Liver (tissue), 9 donors: ENCODE results near the gene CEND1. TPM values are rescaled to one million over a fixed set of nuclear protein-coding genes. Genes with fewer than 3 reads are reported as not detected.

Source experiments
- DNase-seq: peaks from one replicate; pipeline ENCODE4 v3.0.0-alpha.2; 2017; ENCODE audit warnings: low spot score
- H3K27ac ChIP-seq, 2 donors: one replicate each; pipeline ENCODE4 v1.7.0; 2013; ENCODE audit warnings: inconsistent platforms in 2 of 2, low read length in 2 of 2, control low read depth in 1 of 2, low read depth in 1 of 2, mild to moderate bottlenecking in 1 of 2
- H3K27me3 ChIP-seq, 4 donors: one replicate each; pipeline versions ENCODE4 v1.6.1 to v1.7.0; 2013; ENCODE audit warnings: low read length in 3 of 4, inconsistent platforms in 1 of 4, mild to moderate bottlenecking in 1 of 4, moderate library complexity in 1 of 4; ENCODE audit not compliant: control insufficient read depth in 4 of 4, insufficient read depth in 4 of 4
- H3K36me3 ChIP-seq, 4 donors: one replicate each; pipeline versions ENCODE4 v1.6.1 to v1.7.0; 2013; ENCODE audit warnings: low read length in 3 of 4, mild to moderate bottlenecking in 3 of 4, low read depth in 1 of 4, moderate library complexity in 1 of 4; ENCODE audit not compliant: control insufficient read depth in 4 of 4, insufficient read depth in 3 of 4
- H3K4me1 ChIP-seq, 4 donors: one replicate each; pipeline versions ENCODE4 v1.6.1 to v1.7.0; 2013; ENCODE audit warnings: low read length in 3 of 4, mild to moderate bottlenecking in 3 of 4, moderate library complexity in 1 of 4; ENCODE audit not compliant: control insufficient read depth in 4 of 4, insufficient read depth in 4 of 4
- H3K4me3 ChIP-seq, 3 donors: one replicate each; pipeline versions ENCODE4 v1.6.1 to v1.7.0; 2013; ENCODE audit warnings: low read length in 3 of 3, control low read depth in 1 of 3, low read depth in 1 of 3, mild to moderate bottlenecking in 1 of 3
- H3K9ac ChIP-seq, 2 donors: one replicate each; pipeline ENCODE4 v1.7.0; 2013; ENCODE audit warnings: low read length in 2 of 2, mild to moderate bottlenecking in 2 of 2, moderate library complexity in 2 of 2, control low read depth in 1 of 2, low read depth in 1 of 2
- H3K9me3 ChIP-seq, 4 donors: one replicate each; pipeline versions ENCODE4 v1.6.1 to v1.7.0; 2013; ENCODE audit warnings: low read length in 3 of 4; ENCODE audit not compliant: control insufficient read depth in 4 of 4
- EGR1 ChIP-seq, 2 donors: IDR thresholded peaks; 2 replicates each; pipeline ENCODE4 v1.6.1; 2016 to 2018; ENCODE audit warnings: antibody characterized with exemption in 2 of 2, low read depth in 2 of 2
- FOXA1 ChIP-seq: IDR thresholded peaks from 2 replicates; pipeline ENCODE4 v1.6.1; 2016; ENCODE audit warnings: antibody characterized with exemption
- FOXA2 ChIP-seq: IDR thresholded peaks from 2 replicates; pipeline ENCODE4 v1.6.1; 2016; ENCODE audit warnings: antibody characterized with exemption
- GABPA ChIP-seq, 2 donors: IDR thresholded peaks in 1 of 2; conservative IDR thresholded peaks in 1 of 2; 2 replicates each; pipeline ENCODE4 v1.6.1; 2016; ENCODE audit warnings: antibody characterized with exemption in 2 of 2, mild to moderate bottlenecking in 1 of 2, moderate library complexity in 1 of 2
- HNF4A ChIP-seq, 2 donors: conservative IDR thresholded peaks; 2 replicates each; pipeline ENCODE4 v1.6.1; 2016; ENCODE audit warnings: antibody characterized with exemption in 2 of 2, mild to moderate bottlenecking in 2 of 2
- HNF4G ChIP-seq: IDR thresholded peaks from 2 replicates; pipeline ENCODE4 v1.6.1; 2016; ENCODE audit warnings: antibody characterized with exemption
- JUND ChIP-seq, 2 donors: IDR thresholded peaks; 2 replicates each; pipeline ENCODE4 v1.6.1; 2016; ENCODE audit warnings: antibody characterized with exemption in 2 of 2
- NR2F2 ChIP-seq: IDR thresholded peaks from 2 replicates; pipeline ENCODE4 v1.6.1; 2016; ENCODE audit warnings: antibody characterized with exemption
- RAD21 ChIP-seq, 2 donors: IDR thresholded peaks; 2 replicates each; pipeline ENCODE4 v1.6.1; 2016; ENCODE audit warnings: antibody characterized with exemption in 2 of 2, mild to moderate bottlenecking in 2 of 2
- RXRA ChIP-seq, 2 donors: IDR thresholded peaks; 2 replicates each; pipeline ENCODE4 v1.6.1; 2017 to 2018; ENCODE audit warnings: antibody characterized with exemption in 2 of 2, mild to moderate bottlenecking in 1 of 2
- TAF1 ChIP-seq: conservative IDR thresholded peaks from 2 replicates; pipeline ENCODE4 v1.6.1; 2016; ENCODE audit warnings: antibody characterized with exemption, mild to moderate bottlenecking
- YY1 ChIP-seq: IDR thresholded peaks from 2 replicates; pipeline ENCODE4 v1.6.1; 2016; ENCODE audit warnings: antibody characterized with exemption, mild to moderate bottlenecking
- WGBS: extraction: QIAGEN DNeasy Blood & Tissue Kit; methylation state at CpG from one replicate; pipeline ENCODE4 v1.1.7; 2013; 5-methylcytosine and 5-hydroxymethylcytosine counted together
- polyA plus RNA-seq, 2 donors: library from polyadenylated mRNA; stranded (reverse) in 1 of 2; unstranded in 1 of 2; fragments of 200-250 nt in 1 of 2; fragments of >200 nt in 1 of 2; fragmentation: Nextera tagmentation in 1 of 2; extraction: Ambion mirVana in 1 of 2; gene quantifications; one replicate each; pipeline versions ENCODE4 v1.2.1 to v1.2.3, GENCODE V29; 2013 to 2015
- total RNA-seq, 2 donors: library from RNA; depleted of rRNA; stranded (reverse); fragments of >200 nt; gene quantifications; one replicate each; pipeline ENCODE4 v1.2.3, GENCODE V29; 2014
- TF ChIP-seq, protein P1 (sequence below): IDR thresholded peaks from 2 replicates; pipeline ENCODE4 v1.6.1; 2016; ENCODE audit warnings: antibody characterized with exemption
- TF ChIP-seq, protein P2 (sequence below): IDR thresholded peaks from 2 replicates; pipeline ENCODE4 v1.6.1; 2016; ENCODE audit warnings: antibody characterized with exemption
- TF ChIP-seq, protein P3 (sequence below): fragments of 150-350 bp; IDR thresholded peaks from 2 replicates; pipeline ENCODE4 v1.5.1; 2017; ENCODE audit warnings: improper control_type of control experiment, low read depth, low read length; ENCODE audit not compliant: missing input control
- TF ChIP-seq, protein P4 (sequence below): IDR thresholded peaks from 2 replicates; pipeline ENCODE4 v1.6.1; 2016; ENCODE audit warnings: antibody characterized with exemption
- TF ChIP-seq, protein P5 (sequence below): IDR thresholded peaks from 2 replicates; pipeline ENCODE4 v1.6.1; 2016; ENCODE audit warnings: antibody characterized with exemption, mild to moderate bottlenecking
- donor health status: healthy.
- donor health status: healthy.
- donor health status: healthy.
- donor health status: healthy.
- donor health status: healthy.

Gene CEND1
- total and polyA plus RNA-seq, 4 donors, result not detected

DNA sequence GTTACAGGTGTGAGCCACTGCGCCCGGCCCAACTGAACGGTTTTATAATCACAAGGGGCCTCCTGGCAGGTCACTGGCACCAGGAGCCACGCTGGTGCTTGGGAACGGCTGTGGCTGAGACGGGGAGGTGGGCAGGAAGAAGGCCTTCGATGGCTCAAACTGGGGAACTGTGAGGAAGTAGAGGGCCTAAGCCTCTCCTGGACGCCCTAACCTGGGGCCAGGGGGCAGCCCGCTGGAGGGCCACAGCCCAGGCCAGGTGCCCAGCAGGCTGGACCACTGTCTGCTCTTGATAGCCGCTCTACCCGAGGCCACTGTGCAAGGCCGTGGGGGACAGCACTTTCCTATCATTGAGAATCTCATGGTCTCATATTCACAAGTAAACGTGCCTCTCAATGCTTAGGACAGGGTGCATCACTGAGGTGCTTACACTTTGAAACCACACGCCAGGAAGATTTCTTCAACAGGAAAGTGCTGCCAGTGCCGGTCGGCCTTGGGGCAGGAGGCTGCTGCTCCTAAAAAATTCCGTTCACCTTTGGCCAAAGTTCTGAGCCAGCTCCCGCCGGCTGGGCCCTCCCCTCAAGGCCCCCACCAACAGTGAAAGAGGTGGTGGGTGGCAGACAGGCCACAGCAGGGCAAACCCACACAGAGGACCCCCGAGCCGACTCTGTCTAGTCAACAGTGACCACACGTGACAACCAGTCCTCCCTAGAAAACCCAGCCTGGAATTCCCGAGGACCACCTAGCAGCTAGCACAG, 19.8 kb downstream of the CEND1 start:
- no peaks in the 10 kb centered on the region for H3K27me3 ChIP-seq
- no peak overlapping the region for H3K4me3 ChIP-seq
- H3K36me3 ChIP-seq, result peaks cover 9 to 39% (median 16%) of the 10 kb centered on the region in 4 donors
- DNase-seq, result no peak
- TF ChIP-seq JUND (IDR thresholded peaks at IDR 0.05) (no peak), HNF4G (no peak), FOXA2 (no peak), NR2F2 (no peak), RXRA (IDR thresholded peaks at IDR 0.05) (no peak), TAF1 (no peak), YY1 (no peak), FOXA1 (no peak), HNF4A (conservative IDR thresholded peaks at IDR 0.05) (no peak), EGR1 (IDR thresholded peaks at IDR 0.05; ENCODE audit: low read depth in 2 of 2) (no peak), RAD21 (IDR thresholded peaks at IDR 0.05) (no peak)
- TF ChIP-seq, protein P1, sequence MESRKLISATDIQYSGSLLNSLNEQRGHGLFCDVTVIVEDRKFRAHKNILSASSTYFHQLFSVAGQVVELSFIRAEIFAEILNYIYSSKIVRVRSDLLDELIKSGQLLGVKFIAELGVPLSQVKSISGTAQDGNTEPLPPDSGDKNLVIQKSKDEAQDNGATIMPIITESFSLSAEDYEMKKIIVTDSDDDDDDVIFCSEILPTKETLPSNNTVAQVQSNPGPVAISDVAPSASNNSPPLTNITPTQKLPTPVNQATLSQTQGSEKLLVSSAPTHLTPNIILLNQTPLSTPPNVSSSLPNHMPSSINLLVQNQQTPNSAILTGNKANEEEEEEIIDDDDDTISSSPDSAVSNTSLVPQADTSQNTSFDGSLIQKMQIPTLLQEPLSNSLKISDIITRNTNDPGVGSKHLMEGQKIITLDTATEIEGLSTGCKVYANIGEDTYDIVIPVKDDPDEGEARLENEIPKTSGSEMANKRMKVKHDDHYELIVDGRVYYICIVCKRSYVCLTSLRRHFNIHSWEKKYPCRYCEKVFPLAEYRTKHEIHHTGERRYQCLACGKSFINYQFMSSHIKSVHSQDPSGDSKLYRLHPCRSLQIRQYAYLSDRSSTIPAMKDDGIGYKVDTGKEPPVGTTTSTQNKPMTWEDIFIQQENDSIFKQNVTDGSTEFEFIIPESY, result no peak
- TF ChIP-seq, protein P2, sequence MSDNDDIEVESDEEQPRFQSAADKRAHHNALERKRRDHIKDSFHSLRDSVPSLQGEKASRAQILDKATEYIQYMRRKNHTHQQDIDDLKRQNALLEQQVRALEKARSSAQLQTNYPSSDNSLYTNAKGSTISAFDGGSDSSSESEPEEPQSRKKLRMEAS, result no peak
- TF ChIP-seq, protein P3, sequence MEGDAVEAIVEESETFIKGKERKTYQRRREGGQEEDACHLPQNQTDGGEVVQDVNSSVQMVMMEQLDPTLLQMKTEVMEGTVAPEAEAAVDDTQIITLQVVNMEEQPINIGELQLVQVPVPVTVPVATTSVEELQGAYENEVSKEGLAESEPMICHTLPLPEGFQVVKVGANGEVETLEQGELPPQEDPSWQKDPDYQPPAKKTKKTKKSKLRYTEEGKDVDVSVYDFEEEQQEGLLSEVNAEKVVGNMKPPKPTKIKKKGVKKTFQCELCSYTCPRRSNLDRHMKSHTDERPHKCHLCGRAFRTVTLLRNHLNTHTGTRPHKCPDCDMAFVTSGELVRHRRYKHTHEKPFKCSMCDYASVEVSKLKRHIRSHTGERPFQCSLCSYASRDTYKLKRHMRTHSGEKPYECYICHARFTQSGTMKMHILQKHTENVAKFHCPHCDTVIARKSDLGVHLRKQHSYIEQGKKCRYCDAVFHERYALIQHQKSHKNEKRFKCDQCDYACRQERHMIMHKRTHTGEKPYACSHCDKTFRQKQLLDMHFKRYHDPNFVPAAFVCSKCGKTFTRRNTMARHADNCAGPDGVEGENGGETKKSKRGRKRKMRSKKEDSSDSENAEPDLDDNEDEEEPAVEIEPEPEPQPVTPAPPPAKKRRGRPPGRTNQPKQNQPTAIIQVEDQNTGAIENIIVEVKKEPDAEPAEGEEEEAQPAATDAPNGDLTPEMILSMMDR, result no peak
- TF ChIP-seq, protein P4, sequence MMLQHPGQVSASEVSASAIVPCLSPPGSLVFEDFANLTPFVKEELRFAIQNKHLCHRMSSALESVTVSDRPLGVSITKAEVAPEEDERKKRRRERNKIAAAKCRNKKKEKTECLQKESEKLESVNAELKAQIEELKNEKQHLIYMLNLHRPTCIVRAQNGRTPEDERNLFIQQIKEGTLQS, result no peak
- 91% methylated on average over 23 of the region's 23 CpGs for WGBS
- no peaks in the 10 kb centered on the region for H3K4me1 ChIP-seq
- no peak overlapping the region for H3K9ac ChIP-seq
- no peaks in the 10 kb centered on the region for H3K9me3 ChIP-seq
- no peak overlapping the region for H3K27ac ChIP-seq

DNA sequence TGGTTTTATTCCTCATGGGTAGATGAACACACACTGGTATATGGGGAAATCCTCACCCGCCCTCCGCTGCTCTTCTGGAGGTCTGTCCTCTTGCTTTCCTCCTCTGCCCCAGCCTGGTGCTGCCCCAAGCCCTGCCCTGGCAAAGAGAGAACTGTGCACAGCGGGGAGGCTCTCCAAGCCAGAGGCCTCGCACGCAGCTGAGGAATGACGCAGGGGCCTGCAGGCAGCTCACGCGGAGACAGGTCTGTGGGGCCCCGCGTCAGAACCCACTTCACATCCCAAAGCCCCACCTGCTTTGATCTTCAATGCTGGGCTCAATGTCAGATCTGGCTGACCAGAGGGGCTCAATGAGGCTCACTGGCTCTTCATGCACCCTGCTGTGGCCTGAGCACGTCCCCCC, 22.7 kb downstream of the CEND1 start:
- H3K4me1 ChIP-seq, result peaks cover 0 to 6% (median 6%) of the 10 kb centered on the region in 4 donors
- H3K27me3 ChIP-seq, result no peaks in the 10 kb centered on the region
- no peak overlapping the region for H3K4me3 ChIP-seq
- no peaks in the 10 kb centered on the region for H3K9me3 ChIP-seq
- peaks cover 17 to 51% (median 22%) of the 10 kb centered on the region in 4 donors for H3K36me3 ChIP-seq
- no peak for DNase-seq
- no peak overlapping the region for H3K27ac ChIP-seq
- TF ChIP-seq EGR1 (IDR thresholded peaks at IDR 0.05; ENCODE audit: low read depth in 2 of 2) (no peak), RXRA (IDR thresholded peaks at IDR 0.05) (no peak)
- no peak overlapping the region for H3K9ac ChIP-seq
- WGBS, result 95% methylated on average over 11 of the region's 11 CpGs

DNA sequence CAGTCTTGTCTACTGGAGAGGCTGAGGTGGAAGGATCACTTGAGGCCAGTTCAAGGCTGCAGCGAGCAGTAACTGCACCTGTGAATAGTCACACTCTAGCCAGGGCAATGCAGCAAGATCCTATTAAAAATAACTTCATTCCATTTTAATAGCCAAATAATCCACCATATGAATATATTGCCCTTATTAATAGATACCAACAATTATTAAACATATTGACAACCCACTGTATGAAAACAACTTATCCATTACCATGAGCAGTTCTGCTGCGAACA, 23.0 kb downstream of the CEND1 start:
- Histone ChIP-seq H3K27me3 (no peaks in the 10 kb centered on the region), H3K9me3 (no peaks in the 10 kb centered on the region), H3K4me1 (peaks cover 0 to 8% (median 8%) of the 10 kb centered on the region in 4 donors), H3K36me3 (peaks cover 17 to 48% (median 22%) of the 10 kb centered on the region in 4 donors), H3K4me3 (no peak overlapping the region), H3K9ac (no peak overlapping the region), H3K27ac (no peak overlapping the region)
- DNase-seq, result no peak
- TF ChIP-seq, protein P5, sequence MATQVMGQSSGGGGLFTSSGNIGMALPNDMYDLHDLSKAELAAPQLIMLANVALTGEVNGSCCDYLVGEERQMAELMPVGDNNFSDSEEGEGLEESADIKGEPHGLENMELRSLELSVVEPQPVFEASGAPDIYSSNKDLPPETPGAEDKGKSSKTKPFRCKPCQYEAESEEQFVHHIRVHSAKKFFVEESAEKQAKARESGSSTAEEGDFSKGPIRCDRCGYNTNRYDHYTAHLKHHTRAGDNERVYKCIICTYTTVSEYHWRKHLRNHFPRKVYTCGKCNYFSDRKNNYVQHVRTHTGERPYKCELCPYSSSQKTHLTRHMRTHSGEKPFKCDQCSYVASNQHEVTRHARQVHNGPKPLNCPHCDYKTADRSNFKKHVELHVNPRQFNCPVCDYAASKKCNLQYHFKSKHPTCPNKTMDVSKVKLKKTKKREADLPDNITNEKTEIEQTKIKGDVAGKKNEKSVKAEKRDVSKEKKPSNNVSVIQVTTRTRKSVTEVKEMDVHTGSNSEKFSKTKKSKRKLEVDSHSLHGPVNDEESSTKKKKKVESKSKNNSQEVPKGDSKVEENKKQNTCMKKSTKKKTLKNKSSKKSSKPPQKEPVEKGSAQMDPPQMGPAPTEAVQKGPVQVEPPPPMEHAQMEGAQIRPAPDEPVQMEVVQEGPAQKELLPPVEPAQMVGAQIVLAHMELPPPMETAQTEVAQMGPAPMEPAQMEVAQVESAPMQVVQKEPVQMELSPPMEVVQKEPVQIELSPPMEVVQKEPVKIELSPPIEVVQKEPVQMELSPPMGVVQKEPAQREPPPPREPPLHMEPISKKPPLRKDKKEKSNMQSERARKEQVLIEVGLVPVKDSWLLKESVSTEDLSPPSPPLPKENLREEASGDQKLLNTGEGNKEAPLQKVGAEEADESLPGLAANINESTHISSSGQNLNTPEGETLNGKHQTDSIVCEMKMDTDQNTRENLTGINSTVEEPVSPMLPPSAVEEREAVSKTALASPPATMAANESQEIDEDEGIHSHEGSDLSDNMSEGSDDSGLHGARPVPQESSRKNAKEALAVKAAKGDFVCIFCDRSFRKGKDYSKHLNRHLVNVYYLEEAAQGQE, result no peak
- TF ChIP-seq TAF1, result no peak
- no peak for TF ChIP-seq NR2F2
- TF ChIP-seq FOXA1, result no peak
- TF ChIP-seq HNF4G, result no peak
- TF ChIP-seq, protein P1, result no peak
- TF ChIP-seq, protein P2, result no peak
- no peak for TF ChIP-seq RAD21 (IDR thresholded peaks at IDR 0.05)
- TF ChIP-seq GABPA (IDR thresholded peaks at IDR 0.05 in 1 of 2, conservative IDR thresholded peaks at IDR 0.05 in 1 of 2), result no peak
- TF ChIP-seq JUND (IDR thresholded peaks at IDR 0.05), result no peak
- 97% methylated on average over 2 of the region's 2 CpGs for WGBS
